AG04449 (cell line): Measurements from ENCODE around the gene OBP2B.

Experiments used
- CTCF ChIA-PET: fragments of 350-600 bp; formaldehyde crosslinking; extraction: SDS; loops from one replicate; lab custom pipeline; 2021; ENCODE audit warnings: antibody characterized with exemption; lab: Yijun Ruan, JAX
- POLR2A ChIA-PET: fragments of 400-600, 350-600 bp; formaldehyde crosslinking; extraction: SDS; loops from one replicate; lab custom pipeline; 2020; ENCODE audit warnings: antibody characterized with exemption, inconsistent platforms; lab: Yijun Ruan, JAX
- DNase-seq: peaks from one replicate; pipeline ENCODE4 v3.0.0-alpha.2; 2010; ENCODE audit warnings: low read depth, low spot score
- H3K4me3 ChIP-seq: 2 replicates; pipeline ENCODE4 v1.5.1; 2011; ENCODE audit warnings: low read depth, mild to moderate bottlenecking, control low read depth, low read length
- CTCF ChIP-seq: IDR thresholded peaks from one replicate; pipeline ENCODE4 v1.5.1; 2011; ENCODE audit warnings: mild to moderate bottlenecking, moderate library complexity, low read length, control low read depth, inconsistent platforms; ENCODE audit not compliant: insufficient read depth; ENCODE audit errors: missing control alignments

Gene OBP2B

GRCh38 chr9:133168432-133168831 lies 40.6 kb downstream of the OBP2B start:
- ChIA-PET CTCF (interaction anchor here (1.0 to 1.7 kb wide), 3 partner anchors 9 to 66 kb away, joined by 4 to 7 read pairs (median 4); no protein-coding TSS in a partner anchor), POLR2A (no interaction called here)

GRCh38 chr9:133167769-133168168 lies 41.3 kb downstream of the OBP2B start:
- ChIA-PET POLR2A (no interaction called here), CTCF (interaction anchor here (1.0 to 1.7 kb wide), 6 partner anchors 9 to 117 kb away, joined by 3 to 7 read pairs (median 4); no protein-coding TSS in a partner anchor)
- no peak overlapping the region for H3K4me3 ChIP-seq
- DNase-seq: no peak
- TF ChIP-seq CTCF: no peak

More at GRCh38 chr9:133168432-133168831, 40.6 kb downstream of the OBP2B start:
- no peak for DNase-seq
- no peak for TF ChIP-seq CTCF
- H3K4me3 ChIP-seq: no peak overlapping the region

GRCh38 chr9:133167096-133167730 lies 41.8 kb downstream of the OBP2B start:
- H3K4me3 ChIP-seq: no peak overlapping the region
- no peak for DNase-seq
- TF ChIP-seq CTCF: no peak
- ChIA-PET POLR2A (no interaction called here), CTCF (interaction anchor here (1.0 to 1.7 kb wide), 6 partner anchors 8 to 116 kb away, joined by 3 to 7 read pairs (median 4); no protein-coding TSS in a partner anchor)

- no peak for DNase-seq
- TF ChIP-seq CTCF: no peak
- POLR2A ChIA-PET: no interaction called here
- CTCF ChIA-PET: interaction anchor here (0.7 to 1.7 kb wide), 3 partner anchors 10 to 64 kb away, joined by 3 to 4 read pairs (median 3); no protein-coding TSS in a partner anchor
- H3K4me3 ChIP-seq: no peak overlapping the region
Observed at GRCh38 chr9:133166392-133166791, 42.7 kb downstream of the OBP2B start.

- DNase-seq: no peak
- no peak for TF ChIP-seq CTCF
- ChIA-PET CTCF (no interaction called here), POLR2A (no interaction called here)
- no peak overlapping the region for H3K4me3 ChIP-seq
Observed at GRCh38 chr9:133165452-133165730, 43.7 kb downstream of the OBP2B start.

- no peak for DNase-seq
- CTCF ChIA-PET: interaction anchor here (1.4 kb wide), 1 partner anchor 63 kb away, joined by 3 read pairs; no protein-coding TSS in a partner anchor
- no peak for TF ChIP-seq CTCF
- peak overlapping the region; percentile 66 for H3K4me3 ChIP-seq
- POLR2A ChIA-PET: interaction anchor here (1.1 kb wide), 1 partner anchor 9 kb away, joined by 4 read pairs; no protein-coding TSS in a partner anchor
Observed at GRCh38 chr9:133164191-133164590, 44.9 kb downstream of the OBP2B start.
